BLaER1 treated with 17β-estradiol and CSF1 and Interleukin-3, amounts not matched to agents 10 nM and 100 nM (cell line): ENCODE results near the gene TNRC6C.

Source experiments
- H3K27ac ChIP-seq, 11 experiments: shearing (Covaris generic); formaldehyde crosslinking; 2 replicates each; pipeline ENCODE4 v1.8.1; 2022
- H3K27me3 ChIP-seq, 11 experiments: shearing (Covaris generic); formaldehyde crosslinking; 2 replicates each; pipeline ENCODE4 v1.8.1; 2022
- H3K36me3 ChIP-seq, 11 experiments: shearing (Covaris generic); formaldehyde crosslinking; 2 replicates each; pipeline ENCODE4 v1.8.1; 2022
- H3K4me1 ChIP-seq, 10 experiments: shearing (Covaris generic); formaldehyde crosslinking; 2 replicates each; pipeline ENCODE4 v1.8.1; 2022
- H3K4me2 ChIP-seq, 11 experiments: shearing (Covaris generic); formaldehyde crosslinking; 2 replicates each; pipeline ENCODE4 v1.8.1; 2022
- H3K4me3 ChIP-seq, 10 experiments: shearing (Covaris generic); formaldehyde crosslinking; 2 replicates each; pipeline ENCODE4 v1.8.1; 2022
- H3K9ac ChIP-seq, 11 experiments: shearing (Covaris generic); formaldehyde crosslinking; 2 replicates each; pipeline ENCODE4 v1.8.1; 2022
- H3K9me3 ChIP-seq, 11 experiments: shearing (Covaris generic); formaldehyde crosslinking; replicated peaks in 1 of 11; 2 replicates each; pipeline ENCODE4 v1.8.1; 2022
- H4K20me1 ChIP-seq, 11 experiments: shearing (Covaris generic); formaldehyde crosslinking; 2 replicates each; pipeline ENCODE4 v1.8.1; 2022
- Cebpa-rat ChIP-seq, 11 experiments: shearing (Covaris generic); IDR thresholded peaks; 2 replicates each; pipeline ENCODE4 v1.8.1; 2022

Gene TNRC6C

DNA sequence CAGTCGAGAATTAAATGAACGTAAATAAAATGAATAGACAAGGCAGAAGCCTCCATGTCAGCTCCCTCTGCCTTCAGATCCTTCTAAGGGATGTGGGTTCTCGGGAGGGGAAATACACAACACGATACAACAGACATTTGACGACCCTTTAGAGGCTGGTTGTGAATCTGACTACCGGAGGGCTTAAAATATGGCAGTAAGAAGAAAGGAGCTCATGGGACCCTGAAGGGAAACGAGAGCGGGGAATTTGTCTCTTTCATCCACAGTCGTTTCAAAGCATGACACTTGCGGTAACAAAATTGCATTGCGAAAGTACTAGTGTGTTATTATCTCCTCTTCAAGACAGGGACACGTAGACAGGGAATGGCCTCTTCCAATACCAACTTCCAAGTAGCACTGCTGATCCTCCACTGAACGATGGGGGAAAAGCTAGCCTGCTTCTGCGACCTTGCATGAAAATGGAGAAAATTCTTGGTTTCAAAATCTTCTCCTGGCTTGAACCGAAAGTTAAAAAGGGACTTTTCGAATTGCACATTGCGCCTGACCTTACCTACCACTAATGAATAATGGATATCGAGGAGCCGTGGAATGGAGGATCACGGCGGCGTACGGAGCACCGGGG is 1.2 kb upstream of the TNRC6C start:
- H3K4me2 ChIP-seq: peak overlapping the region; percentile 96 to 100 (median 99)
- H3K36me3 ChIP-seq: no peaks in the 10 kb centered on the region
- H3K4me1 ChIP-seq: peaks cover 11 to 32% (median 24%) of the 10 kb centered on the region in 10 experiments
- H3K27ac ChIP-seq: peak overlapping the region in 10 of 11 experiments; percentile 45 to 91 (median 85); a peak in 19 of 22 replicates
- H4K20me1 ChIP-seq: peaks cover 28 to 34% (median 33%) of the 10 kb centered on the region in 11 experiments; a peak in 21 of 22 replicates
- peaks cover 32 to 63% (median 52%) of the 10 kb centered on the region in 11 experiments for H3K27me3 ChIP-seq
- peak in 1 of 11 experiments; percentile 39; a peak in 1 of 22 replicates for TF ChIP-seq Cebpa-rat (IDR thresholded peaks at IDR 0.05)
- peaks cover 0 to 5% (median 0%) of the 10 kb centered on the region in 11 experiments; a peak in 1 of 22 replicates for H3K9me3 ChIP-seq
- H3K9ac ChIP-seq: peak overlapping the region; percentile 75 to 94 (median 92)
- peak overlapping the region; percentile 79 to 95 (median 91) for H3K4me3 ChIP-seq

DNA sequence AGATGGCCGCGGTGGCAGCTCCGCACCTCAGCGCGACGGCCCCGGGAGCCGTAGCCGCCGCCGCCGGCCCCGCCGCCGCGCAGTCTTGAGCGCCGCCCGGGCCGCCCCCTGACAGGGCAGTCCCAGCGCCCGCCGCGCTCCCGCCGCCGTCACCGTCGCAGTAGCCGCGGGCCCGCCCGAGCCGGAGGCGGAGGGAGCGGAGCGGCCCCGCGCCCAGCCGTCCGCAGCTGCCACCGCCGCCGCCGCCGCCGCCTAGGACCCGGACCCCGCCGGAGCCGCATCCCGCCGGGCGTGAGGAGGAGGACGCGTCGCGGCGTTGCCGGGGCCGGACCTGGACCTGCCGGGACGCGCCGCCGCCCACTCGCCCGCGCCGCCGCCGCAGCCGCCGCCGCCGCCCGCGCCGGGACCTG is 218 bp downstream of the TNRC6C start:
- Histone ChIP-seq H3K4me1 (peaks cover 11 to 43% (median 33%) of the 10 kb centered on the region in 10 experiments), H3K9ac (peak overlapping the region; percentile 88 to 96 (median 92)), H3K27ac (peak overlapping the region; percentile 84 to 92 (median 89)), H3K36me3 (no peaks in the 10 kb centered on the region), H3K4me3 (peak overlapping the region; percentile 79 to 95 (median 91)), H4K20me1 (peaks cover 32 to 48% (median 47%) of the 10 kb centered on the region in 11 experiments; a peak in 21 of 22 replicates), H3K9me3 (peaks cover 0 to 5% (median 0%) of the 10 kb centered on the region in 11 experiments; a peak in 1 of 22 replicates), H3K4me2 (peak overlapping the region; percentile 88 to 99 (median 97)), H3K27me3 (peaks cover 34 to 68% (median 56%) of the 10 kb centered on the region in 11 experiments)
- no peak for TF ChIP-seq Cebpa-rat (IDR thresholded peaks at IDR 0.05)

DNA sequence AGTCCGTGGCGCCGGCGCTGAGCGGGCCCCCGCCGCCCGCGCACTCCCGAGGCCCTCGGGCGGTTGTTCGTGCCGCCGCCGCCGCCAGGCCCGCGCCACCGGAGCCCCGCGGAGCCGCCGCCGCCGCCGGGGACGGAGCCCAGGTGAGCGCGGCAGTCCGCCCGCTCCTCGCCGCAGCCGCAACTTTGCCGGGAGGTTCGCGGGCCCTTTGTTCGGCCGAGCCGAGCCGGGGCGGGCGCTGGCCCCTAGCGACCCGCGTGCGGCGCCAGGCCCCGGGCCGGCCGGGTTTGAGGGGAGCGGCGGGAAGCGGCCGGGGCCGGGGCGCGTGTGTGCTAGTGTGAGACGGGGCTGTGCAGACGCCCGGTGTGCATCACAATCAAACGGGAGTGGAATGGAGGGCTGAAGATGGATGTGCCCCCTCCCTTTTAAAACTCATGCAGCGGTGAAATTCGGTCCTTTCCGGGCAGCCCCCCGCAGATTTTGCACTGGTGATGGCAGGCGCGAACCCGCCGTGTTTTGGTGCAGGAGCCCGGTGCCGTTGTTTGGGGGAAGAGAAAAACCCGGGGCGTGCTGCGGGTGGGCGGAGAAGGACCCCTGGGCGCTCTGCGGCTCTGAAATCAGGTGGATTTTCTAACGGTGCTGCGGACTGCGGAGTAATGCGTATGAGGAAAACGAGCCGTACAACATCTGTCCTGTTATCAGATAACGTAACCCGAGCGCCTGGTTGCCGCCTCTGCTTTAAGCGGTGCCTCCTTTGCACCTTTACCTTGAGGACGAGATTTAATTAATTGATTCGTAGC is 823 bp downstream of the TNRC6C start:
- Histone ChIP-seq H3K9me3 (peaks cover 0 to 5% (median 0%) of the 10 kb centered on the region in 11 experiments; a peak in 1 of 22 replicates), H3K27me3 (peaks cover 34 to 68% (median 56%) of the 10 kb centered on the region in 11 experiments), H3K36me3 (no peaks in the 10 kb centered on the region), H3K4me3 (peak overlapping the region; percentile 79 to 95 (median 91)), H3K4me2 (peak overlapping the region; percentile 88 to 99 (median 97)), H3K9ac (peak overlapping the region; percentile 88 to 96 (median 92)), H4K20me1 (peaks cover 32 to 54% (median 53%) of the 10 kb centered on the region in 11 experiments; a peak in 21 of 22 replicates), H3K4me1 (peaks cover 11 to 49% (median 38%) of the 10 kb centered on the region in 10 experiments), H3K27ac (peak overlapping the region; percentile 84 to 92 (median 89))
- no peak for TF ChIP-seq Cebpa-rat (IDR thresholded peaks at IDR 0.05)

DNA sequence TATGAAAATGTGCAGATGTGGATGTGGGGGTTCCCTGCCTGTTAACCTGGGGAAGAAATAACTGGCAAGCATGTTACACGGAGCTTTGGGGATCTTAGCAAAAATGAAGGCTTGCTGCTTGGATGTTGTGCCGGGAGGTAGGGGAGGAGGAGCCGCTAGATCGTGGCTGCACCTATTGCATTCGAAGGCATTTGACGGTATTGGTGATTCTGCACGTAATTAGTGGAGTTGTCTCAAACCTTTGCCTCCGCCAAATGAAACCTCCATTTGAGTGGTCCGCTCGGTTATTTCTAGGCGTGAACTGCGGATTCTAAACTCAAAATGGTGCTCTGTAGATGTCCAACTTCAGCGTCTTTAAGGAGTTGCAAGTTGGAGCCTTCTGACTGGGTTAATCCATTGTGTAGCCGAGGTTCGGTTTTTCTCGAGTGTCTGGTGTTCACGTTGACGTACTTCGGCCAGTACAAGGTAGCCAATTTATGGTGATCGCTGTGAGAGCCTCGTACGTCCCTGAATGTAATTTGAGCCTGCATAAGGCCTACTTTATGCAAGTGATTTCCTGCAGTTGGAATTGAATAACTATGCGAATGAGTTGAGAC is 1.5 kb downstream of the TNRC6C start:
- TF ChIP-seq Cebpa-rat (IDR thresholded peaks at IDR 0.05): no peak
- H3K9ac ChIP-seq: peak overlapping the region in 10 of 11 experiments; percentile 91 to 96 (median 92); a peak in 17 of 22 replicates
- H3K4me1 ChIP-seq: peaks cover 11 to 55% (median 38%) of the 10 kb centered on the region in 10 experiments
- peaks cover 0 to 5% (median 0%) of the 10 kb centered on the region in 11 experiments; a peak in 1 of 22 replicates for H3K9me3 ChIP-seq
- no peaks in the 10 kb centered on the region for H3K36me3 ChIP-seq
- H3K27ac ChIP-seq: no peak overlapping the region
- H4K20me1 ChIP-seq: peaks cover 34 to 61% (median 60%) of the 10 kb centered on the region in 11 experiments; a peak in 21 of 22 replicates
- H3K4me3 ChIP-seq: peak overlapping the region; percentile 79 to 95 (median 91)
- peak overlapping the region; percentile 88 to 99 (median 97) for H3K4me2 ChIP-seq
- peaks cover 34 to 65% (median 56%) of the 10 kb centered on the region in 11 experiments for H3K27me3 ChIP-seq

DNA sequence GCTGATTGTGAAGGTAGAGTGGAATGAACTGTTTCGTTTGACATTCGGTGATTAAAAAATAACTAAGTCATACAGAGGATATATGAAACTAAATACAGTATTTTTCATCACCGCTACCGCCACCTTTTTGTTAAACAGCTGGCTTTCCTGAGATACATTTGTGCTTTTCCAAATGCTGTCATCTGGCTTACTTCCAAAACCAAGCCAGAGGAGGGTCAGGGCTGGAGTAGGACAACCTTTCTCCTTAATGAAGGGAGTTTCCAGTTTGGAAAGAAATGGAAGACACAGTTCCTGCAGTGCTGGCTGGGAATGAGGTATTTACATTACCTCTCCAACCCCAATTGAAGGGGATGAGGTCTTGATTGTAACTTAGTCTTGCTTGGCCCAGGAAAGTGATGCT is 3.2 kb downstream of the TNRC6C start:
- peaks cover 0 to 5% (median 0%) of the 10 kb centered on the region in 11 experiments; a peak in 1 of 22 replicates for H3K9me3 ChIP-seq
- H3K4me3 ChIP-seq: no peak overlapping the region
- no peak overlapping the region for H3K27ac ChIP-seq
- 0 out of 22 replicates have a peak overlapping the region, but pooled peaks of 1 of the 11 experiments have one; percentile 17 for H3K4me2 ChIP-seq
- no peak overlapping the region for H3K9ac ChIP-seq
- no peaks in the 10 kb centered on the region for H3K36me3 ChIP-seq
- H4K20me1 ChIP-seq: peaks cover 36 to 78% (median 76%) of the 10 kb centered on the region in 11 experiments; a peak in 21 of 22 replicates
- H3K4me1 ChIP-seq: peaks cover 11 to 65% (median 49%) of the 10 kb centered on the region in 10 experiments
- TF ChIP-seq Cebpa-rat (IDR thresholded peaks at IDR 0.05): no peak
- peaks cover 34 to 59% (median 49%) of the 10 kb centered on the region in 11 experiments for H3K27me3 ChIP-seq

DNA sequence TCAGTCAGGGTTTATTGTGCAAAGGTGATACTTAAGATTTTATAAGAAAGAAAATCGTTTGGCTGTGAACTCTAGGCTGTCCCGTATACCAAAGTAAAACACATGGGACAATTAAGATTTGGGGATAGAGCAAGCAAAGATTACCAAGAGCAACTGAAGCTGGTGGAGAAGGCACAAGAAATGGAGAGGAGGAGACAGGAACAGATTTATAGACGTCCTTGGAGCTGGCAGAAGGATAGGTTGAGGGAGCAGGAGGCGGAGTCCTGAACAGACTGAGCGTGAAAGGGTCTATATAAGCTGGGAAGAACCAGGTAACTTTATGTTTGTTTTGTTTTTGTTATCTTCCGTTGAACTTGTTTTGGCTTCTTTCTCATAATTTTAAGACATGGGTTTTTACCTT is 3.8 kb downstream of the TNRC6C start:
- no peak overlapping the region for H3K4me3 ChIP-seq
- peaks cover 34 to 52% (median 43%) of the 10 kb centered on the region in 11 experiments for H3K27me3 ChIP-seq
- H4K20me1 ChIP-seq: peaks cover 36 to 83% (median 78%) of the 10 kb centered on the region in 11 experiments; a peak in 21 of 22 replicates
- H3K36me3 ChIP-seq: no peaks in the 10 kb centered on the region
- no peak overlapping the region for H3K9ac ChIP-seq
- TF ChIP-seq Cebpa-rat (IDR thresholded peaks at IDR 0.05): no peak
- H3K4me2 ChIP-seq: peak overlapping the region in 4 of 11 experiments; percentile 2 to 45 (median 22); a peak in 3 of 22 replicates
- no peak overlapping the region for H3K27ac ChIP-seq
- peaks cover 10 to 59% (median 43%) of the 10 kb centered on the region in 10 experiments for H3K4me1 ChIP-seq
- H3K9me3 ChIP-seq: peaks cover 0 to 5% (median 0%) of the 10 kb centered on the region in 11 experiments; a peak in 1 of 22 replicates

DNA sequence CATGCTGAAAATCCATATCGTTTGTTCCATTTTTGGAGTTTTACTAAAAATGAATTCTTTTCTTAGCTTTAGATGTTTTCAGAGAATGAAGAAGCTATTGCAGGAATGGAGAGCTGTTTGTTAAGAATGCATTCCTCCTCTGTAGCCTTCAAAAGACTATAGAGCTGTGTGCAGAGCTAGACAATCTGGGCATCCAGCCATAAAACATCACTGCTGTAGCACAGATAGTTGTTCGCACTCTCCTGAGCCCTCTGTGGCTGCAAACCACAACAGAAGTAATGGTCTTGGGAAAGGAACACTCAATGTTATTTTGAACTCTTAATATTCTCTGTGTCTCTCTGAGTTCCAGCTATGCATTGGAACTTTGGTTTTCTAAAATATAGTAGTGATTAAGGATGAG is 4.9 kb downstream of the TNRC6C start:
- no peak overlapping the region for H3K27ac ChIP-seq
- no peak overlapping the region for H3K9ac ChIP-seq
- no peak overlapping the region for H3K4me3 ChIP-seq
- peaks cover 36 to 94% (median 85%) of the 10 kb centered on the region in 11 experiments; a peak in 21 of 22 replicates for H4K20me1 ChIP-seq
- TF ChIP-seq Cebpa-rat (IDR thresholded peaks at IDR 0.05): no peak
- no peaks in the 10 kb centered on the region for H3K36me3 ChIP-seq
- H3K4me2 ChIP-seq: peak overlapping the region in 10 of 11 experiments; percentile 5 to 66 (median 50); a peak in 16 of 22 replicates
- H3K9me3 ChIP-seq: peaks cover 0 to 5% (median 0%) of the 10 kb centered on the region in 11 experiments; a peak in 1 of 22 replicates
- H3K27me3 ChIP-seq: peaks cover 34 to 49% (median 40%) of the 10 kb centered on the region in 11 experiments
- peaks cover 10 to 53% (median 38%) of the 10 kb centered on the region in 10 experiments; a peak in 19 of 20 replicates for H3K4me1 ChIP-seq

DNA sequence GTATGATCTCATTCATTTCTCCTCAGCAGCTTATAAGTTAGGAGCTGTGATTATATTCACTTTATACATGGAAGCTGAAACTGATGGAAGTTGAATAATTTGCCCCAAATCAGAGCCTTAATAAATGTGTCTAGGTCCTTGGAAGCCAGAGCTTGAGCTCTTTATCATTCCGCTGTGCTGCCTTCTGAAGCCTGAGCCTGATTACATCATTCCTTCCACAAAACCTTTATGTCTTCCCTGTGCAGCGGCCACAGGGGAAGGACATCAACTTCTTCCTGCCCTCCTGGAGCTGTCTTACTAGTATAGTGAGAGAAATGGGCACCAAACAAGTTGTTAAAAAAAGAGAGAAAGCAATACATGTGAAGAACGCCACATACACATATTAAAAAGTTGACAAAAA is 6.8 kb downstream of the TNRC6C start:
- Histone ChIP-seq H3K4me2 (peak overlapping the region in 7 of 11 experiments; percentile 2 to 32 (median 14); a peak in 9 of 22 replicates), H3K9me3 (no peaks in the 10 kb centered on the region), H3K4me3 (no peak overlapping the region), H4K20me1 (peaks cover 23 to 99% (median 84%) of the 10 kb centered on the region in 11 experiments; a peak in 21 of 22 replicates), H3K36me3 (no peaks in the 10 kb centered on the region), H3K9ac (no peak overlapping the region), H3K27me3 (peaks cover 18 to 32% (median 24%) of the 10 kb centered on the region in 11 experiments), H3K27ac (no peak overlapping the region), H3K4me1 (peaks cover 0 to 43% (median 27%) of the 10 kb centered on the region in 10 experiments; a peak in 16 of 20 replicates)
- no peak for TF ChIP-seq Cebpa-rat (IDR thresholded peaks at IDR 0.05)
